ENCODE data around the gene GLT1D1.

Gene GLT1D1

DNA sequence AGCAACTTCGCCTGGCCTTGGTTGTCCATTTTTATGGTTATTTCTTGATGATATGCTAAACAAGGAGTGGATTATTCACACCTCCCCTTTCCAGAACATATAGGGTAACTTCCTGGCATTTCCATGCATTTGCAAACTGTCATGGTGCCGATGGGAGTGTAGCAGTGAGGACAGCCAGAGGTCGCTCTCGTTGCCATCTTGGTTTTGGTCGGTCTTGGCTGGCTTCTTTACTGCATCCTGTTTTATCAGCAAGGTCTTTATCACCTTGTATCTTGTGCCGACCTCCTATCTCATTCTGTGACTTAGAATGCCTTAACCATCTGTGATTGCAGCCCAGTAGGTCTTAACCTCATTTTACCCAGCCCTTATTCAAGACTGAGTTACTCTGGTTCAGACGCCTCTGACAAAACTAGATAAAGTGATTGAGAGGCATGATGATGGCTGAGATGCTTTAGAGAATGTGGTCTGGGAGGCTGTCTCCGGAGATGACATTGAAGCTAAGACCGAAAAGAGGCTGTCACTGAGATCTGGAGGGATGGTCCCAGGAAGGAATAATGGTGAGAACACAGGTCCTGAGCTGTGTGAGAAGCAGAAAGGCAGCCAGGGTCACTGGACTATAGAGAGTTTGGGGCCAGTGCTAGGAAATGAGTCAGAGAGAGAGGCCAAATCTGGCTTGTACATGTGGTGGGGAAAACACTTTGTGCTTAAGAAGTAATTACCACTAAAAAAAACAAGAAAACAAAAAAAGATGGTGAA lies 2.9 kb downstream of the GLT1D1 start:
- no peak for DNase-seq

DNA sequence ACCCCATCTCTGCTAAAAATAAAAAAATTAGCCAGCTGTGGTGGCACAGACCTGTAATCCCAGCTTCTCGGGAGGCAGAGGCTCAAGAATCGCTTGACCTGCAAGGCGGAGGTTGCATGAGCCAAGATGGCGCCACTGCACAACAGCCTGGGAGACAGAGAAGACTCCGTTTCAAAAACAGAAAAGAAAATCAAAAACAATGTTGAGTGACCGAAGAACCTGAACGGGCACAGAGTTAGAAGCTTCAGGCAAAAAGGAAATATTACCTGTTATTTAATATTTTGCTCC lies 3.5 kb downstream of the GLT1D1 start:
- no peak for DNase-seq

DNA sequence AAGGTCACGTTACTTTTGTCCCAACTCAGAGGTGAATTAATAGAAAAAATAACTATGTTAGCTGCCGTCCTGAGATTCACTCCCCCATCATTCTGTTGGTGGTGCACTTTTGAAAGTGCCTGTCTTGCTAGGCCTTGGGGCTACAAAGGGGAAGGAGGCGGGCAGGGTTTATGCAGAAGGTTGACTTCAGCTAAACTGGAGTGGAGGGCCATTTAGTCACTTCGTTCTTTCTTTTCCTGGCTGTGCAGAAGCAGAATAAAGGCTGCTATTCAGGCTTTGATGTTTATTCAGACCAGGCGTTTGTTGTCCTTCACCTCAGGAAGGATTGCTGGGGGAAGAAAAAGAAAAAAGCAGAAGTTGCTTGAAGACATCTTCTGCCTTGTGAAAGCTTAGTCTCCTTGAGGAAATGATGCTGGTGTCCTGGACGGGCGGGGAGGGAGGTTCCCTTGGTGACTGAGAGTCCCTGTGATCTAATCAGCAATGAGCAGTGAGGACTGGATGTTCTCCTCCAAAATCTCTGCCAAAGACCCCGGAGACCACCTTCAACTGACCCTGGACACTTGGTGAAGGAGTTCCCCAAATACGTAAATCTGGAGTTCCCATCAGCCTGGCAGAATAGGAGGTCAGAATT lies 4.0 kb downstream of the GLT1D1 start:
- DNase-seq = no peak

DNA sequence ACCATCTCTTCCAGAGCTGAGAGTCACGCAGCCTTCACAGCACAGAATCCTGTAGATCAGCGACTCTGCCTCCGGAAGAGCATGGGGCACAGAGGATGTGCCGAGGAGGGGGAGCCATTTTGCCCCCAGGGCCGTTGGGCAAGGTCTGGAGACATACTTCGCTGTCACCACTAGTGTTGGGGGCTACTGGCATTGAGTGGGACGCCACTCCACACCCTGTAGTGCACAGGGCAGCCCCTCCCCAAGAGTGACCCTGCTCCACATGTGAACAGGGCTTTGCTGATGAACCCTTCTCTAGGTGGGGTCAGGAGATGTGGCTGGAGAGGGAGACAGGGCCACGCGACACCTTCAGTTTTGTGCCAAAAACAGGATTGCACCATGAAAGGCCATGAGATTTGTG lies 6.0 kb downstream of the GLT1D1 start:
- DNase-seq = no peak

DNA sequence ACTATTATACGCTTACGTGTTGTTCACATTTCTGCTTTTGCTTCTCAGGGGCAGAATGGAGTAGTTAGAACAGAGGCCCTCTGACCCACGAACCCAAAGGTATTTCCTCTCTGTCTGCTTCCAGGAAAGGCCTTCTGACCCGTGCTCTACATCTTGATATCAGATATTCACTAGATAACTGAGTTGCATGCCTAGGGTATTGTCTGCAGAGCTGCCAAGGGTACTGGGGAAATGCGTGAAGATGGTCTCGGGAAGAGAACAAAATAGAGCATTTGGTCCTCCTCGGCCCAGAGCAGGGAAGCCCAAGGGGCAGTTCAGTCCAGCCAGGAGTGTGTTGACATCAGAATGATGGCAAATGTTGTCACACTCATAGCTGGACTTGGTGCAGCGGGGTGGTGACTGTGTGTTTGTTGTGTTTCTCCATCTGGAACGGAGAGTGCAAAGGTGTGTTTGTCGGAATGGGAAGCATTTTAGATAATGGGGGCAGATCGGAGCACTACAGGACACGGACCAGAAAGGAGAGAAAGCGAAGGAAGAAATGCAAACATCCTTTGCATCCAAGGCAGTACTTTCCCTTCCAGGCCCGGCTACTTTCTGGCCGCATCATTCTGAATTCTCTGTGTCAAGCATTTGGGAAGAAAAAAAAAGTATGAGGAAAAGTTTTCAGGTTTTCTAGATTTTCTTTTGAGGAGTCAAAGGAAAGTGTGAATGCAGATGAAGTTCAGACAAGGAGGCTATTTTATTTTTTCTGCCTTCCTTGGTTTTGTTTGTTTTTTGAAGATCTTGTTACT lies 8.1 kb downstream of the GLT1D1 start:
- DNase-seq = no peak

DNA sequence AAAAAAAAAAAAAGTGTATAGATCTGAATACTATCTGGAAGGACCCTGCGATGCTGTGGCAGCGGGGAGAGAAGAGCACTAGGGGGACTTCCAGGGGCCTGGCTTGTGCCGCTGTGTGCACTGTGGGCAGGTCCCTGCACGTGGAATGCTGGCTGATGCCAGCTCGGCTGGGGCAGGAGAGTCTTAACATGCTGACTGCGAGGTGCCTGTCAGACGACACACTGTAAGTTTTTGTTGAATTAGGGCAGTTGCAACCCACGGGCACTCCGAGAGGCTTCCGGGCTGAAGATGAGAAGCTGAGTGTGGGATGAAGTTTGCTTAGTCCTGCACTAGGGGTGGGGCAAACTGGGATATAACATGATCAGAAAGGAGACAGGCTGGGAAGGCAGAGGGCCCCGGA lies 10.7 kb downstream of the GLT1D1 start:
- DNase-seq = no peak

DNA sequence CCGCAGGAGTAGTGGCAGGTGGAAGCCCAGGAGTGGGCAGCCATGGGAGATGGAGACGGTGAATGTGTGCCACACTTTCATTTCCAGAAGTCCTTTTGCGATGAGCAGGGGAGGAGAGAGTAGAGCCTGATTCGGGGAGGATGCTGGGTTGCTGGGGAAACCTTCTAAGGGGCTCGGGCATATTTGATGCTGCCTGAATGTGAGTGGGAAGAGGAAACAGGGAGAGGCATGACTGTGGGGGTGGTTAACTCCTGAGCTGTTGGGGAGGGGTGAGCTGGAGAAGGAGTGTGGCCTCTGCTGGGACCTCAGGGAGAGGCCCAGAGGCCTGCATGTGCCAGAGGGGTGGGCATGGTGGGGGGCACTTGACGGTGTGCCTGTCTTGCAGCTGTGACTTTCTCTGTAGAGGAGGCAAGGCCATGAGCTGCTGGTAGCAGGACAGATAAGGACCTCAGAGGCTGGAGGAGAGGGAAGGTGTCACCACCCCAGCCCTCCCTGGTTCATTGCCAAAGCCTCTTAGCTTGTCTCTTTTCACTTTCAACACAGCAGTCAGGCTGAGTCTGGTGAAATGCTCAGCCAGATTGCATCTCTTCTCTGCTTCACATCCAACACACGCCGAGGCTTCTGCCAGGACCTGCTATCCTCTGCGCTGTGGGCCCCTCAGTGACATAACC lies 11.4 kb downstream of the GLT1D1 start:
- DNase-seq = no peak

DNA sequence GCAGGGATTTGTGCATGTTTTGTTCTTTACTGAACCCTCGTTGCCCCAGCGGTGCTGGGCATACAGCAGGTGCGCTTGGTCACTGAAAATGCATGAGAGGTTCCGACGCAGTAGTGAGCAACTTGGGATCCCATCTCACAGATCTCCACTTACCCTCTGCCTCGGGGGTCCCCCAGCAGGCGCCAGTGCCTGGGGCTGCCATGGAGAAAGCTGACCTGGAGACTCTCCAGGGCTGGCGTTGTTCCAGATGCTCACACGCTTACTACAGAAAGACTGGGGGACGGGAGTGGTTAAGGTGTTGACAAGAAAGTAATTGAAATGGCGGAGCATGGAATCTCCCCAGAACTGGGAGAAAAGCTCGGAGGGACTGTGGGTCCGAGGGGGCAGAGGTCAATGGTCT lies 14.2 kb downstream of the GLT1D1 start:
- no peak for DNase-seq

DNA sequence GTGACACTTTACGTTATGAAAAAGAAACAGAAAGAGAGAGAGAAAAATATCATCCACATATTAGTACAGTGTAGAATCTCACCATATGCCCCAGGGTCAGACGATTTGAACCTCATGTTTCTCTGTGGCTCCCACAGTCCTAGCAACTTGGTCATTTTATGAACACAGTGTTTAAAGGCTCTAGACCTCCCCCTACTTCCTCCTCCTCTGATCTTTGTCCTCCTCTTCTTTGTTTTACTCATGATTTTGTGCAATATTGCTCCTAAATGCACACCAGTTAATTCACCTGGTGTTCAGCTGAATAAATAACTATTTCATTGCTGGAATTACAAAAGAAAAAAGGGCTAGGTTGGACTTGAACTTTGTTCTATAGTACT lies 18.2 kb downstream of the GLT1D1 start:
- DNase-seq = no peak

DNA sequence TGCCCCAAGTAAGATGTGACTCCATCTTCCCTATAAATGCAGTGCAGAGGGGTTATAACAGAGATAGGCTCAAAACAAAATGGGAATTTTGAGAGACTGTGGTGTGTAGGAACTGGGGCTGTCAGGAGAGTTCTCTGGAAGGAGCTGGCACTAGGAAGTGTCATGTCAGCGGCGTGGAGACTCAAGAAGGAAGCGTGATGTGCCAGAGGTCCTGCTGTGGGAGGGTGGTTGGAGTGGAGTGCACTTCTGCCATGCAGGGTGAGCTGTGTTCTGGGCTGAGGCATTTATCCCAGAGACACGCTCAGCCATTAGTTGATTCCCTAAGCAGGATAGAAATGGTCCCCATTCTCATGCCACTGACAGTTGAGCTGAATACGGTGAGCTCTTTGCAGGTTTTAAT lies 19.0 kb downstream of the GLT1D1 start:
- DNase-seq = no peak

DNA sequence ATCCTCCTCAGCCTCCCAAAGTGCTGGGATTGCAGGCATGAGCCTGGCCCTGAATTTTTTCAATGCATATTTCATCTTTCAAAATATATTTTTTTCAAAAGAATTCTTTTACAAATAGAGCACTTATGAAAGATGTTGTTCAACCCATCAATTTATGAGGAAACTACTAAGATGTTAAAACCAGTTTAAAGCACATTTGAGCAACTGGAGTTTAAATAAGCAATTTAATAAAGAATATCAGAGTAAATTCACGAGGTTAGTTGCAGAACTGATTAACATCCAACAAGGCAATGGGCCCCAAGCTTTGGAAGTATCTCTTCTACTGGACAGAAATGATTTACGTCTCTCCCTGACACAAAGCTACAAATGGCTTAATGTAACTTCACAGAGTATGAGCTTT lies 23.3 kb downstream of the GLT1D1 start:
- no peak for DNase-seq

DNA sequence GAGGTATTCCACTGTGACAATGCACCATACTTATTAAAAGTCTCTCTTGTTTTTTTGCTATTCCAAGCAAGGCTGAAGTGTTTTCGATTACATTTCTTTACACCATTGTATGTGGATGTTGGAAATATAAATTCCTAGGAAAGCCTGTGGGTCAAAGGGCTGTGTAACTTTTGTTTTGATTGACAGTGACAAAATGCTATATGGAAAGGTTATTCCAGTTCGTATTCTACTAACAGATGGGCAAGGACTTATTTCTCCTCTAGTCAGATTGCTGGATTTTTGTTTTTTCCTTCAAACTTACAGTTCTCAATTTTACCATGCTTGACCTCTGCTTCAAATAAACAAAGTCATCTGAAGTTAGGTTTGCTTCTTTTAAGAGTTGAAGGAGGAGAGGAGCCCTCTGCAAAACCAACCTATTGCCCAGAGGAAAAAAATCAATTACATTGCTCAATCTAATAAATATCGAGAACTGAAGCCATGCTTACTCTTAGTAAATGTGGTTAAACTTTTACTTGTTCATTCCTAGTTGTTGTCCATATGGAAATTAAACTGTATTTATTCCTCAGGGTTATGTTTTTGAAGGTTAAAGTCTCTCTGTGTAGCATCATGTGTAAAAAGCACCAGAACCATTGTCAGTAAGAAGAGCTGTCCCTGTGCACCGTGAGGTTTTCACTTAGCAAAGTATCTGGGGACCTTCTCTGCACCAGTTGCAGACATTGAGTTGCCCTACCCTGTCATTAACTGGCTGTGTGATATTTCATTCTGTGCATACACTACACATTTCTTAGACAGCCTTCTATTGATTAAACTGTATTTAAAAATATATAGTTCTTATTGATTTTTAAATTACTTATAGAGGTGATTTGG lies 26.9 kb downstream of the GLT1D1 start:
- no peak for DNase-seq

DNA sequence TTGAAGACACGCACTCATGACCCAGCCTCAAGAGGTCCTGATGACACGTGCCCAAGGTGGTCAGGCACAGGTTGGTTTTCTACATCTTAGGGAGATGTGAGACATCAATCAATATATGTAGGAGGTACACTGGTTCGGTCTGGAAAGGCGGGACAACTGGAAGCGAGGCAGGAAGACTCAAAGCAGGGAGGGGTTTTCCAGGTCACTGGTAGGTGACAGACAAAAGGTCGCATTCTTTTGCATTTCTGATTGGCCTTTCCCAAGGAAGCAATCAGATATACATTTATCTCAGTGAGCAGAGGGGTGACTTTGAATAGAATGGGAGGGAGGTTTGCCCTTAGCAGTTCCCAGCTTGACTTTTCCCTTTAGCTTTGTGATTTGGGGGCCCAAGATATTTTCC lies 38.6 kb downstream of the GLT1D1 start:
- DNase-seq = no peak

DNA sequence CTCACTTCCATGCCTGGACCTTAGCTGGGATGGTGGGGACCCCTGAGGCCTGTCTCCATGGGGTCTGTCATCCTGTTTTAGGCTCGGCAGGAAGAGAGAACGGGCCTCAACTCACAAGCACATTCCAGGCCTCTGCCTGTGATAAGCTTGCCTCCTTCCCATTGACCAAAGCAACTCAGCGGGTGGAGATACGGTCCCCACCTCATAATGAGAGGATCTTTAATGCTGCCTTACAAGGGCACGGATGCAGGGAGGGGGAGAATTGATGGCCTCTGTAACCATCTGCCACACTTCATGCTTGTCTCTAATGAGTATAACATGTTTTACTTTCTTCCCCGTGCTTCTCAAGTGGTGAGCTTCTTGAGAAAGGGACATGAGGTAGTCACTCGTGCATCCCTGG lies 50.0 kb downstream of the GLT1D1 start:
- no peak for DNase-seq

DNA sequence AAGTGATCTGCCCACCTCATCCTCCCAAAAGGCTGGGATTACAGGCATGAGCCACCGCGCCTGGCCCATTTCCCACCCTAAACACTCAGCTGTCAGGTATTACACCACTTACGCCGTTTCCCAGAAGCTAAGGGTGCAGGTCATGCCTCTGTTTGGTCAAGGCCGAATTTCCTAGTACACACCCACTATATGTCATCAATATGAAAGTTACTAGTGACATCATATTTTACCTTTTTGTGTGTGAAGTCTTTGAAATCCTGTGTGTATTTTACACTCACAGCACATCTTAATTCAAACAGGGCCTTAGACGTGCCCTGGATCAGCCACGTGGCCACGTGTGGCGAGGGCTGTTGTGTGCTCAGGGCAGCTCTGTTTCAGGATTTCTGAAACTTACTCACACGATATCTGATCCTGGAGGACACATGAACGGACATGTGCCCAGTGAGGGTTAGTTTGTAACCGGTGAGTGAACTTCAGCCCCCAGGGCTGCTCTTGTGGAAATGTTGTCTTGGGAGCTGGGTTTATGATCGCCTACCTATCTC lies 51.8 kb downstream of the GLT1D1 start:
- no peak for DNase-seq

DNA sequence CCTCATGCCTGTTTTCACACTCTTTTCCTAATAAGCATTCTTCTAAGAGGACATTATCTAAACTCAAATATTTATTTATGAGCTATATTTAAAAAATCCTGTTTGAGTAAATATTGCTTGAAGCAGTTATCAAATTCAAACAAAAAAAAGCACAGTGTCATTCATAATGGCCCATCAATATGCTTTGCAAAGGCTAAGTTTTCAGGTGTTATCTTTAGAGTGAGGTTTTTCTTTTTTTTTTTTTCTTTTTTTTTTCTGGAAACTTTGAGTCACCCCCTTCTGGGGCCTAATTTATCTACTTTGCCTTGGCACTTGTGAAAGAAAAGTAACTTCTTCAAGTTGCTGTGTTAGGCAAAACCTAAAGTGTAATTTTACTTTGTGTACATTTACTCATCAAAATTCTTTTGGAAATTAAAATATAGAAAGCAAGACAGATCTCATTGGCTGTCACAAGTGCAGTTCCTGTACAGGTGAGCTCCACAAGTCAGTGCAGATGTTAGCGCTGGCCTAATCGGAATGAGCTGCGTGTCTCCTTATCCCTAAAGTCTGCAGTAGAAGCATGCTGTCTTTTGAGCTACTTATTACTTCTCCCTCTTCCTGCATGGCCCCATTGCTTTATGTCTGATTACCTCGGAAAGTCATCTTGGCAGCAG lies 53.3 kb downstream of the GLT1D1 start:
- DNase-seq = no peak

DNA sequence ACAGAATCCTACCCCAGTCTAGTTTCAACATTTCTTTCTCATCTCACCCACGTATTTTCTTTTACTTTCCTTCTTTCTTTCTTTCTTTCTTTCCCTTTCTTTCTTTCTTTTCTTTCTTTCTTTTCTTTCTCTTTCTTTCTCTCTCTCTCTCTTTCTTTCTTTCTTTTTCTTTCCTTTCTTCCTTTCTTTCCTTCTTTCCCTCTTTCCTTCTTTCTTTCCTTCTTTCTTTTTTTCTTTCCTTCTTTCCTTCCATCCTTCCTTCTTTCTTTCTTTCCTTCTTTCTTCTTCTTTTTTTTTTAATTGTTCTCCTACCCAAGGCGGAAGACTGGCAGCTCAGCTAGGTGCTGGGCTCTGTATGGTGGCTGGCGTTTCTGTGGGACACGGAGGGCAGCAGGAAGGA lies 55.0 kb downstream of the GLT1D1 start:
- DNase-seq = no peak

DNA sequence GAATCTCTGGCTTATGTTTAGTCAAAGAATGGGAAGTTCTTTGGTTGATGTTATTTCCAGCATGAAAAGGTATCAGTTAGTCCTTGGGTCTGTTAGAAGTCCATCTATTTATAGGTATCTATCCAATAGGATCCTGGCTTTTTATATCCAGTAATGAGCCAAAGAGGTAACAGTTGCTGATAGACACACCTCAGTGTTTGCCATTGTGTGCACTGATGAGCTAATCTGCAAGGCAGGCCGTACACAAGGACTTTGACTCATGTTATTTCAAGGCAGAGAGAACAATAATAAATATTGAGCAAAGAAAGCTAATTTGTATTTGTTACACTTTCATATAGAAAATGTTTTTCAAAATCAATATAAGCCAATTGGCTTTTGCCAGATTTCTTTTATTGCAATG lies 56.4 kb downstream of the GLT1D1 start:
- DNase-seq = no peak

DNA sequence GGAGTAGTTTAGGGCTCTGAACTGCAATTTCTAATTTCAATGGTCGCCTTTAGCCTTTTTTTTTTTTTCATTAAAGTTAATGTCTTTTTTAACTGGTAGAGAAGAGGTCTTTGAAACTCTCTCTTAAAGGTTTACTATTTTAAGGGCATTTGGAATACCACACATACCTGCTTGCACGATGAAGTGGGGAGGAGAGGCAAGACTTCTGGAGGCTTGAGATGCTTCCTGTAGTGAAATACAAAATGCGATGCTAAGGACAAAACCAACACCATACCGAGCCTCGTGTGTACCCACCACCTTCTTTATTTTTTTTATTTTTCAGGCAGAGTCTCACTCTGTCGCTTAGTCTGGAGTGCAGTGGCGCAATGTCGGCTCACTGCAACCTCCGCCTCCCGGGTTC lies 57.4 kb downstream of the GLT1D1 start:
- DNase-seq = no peak

DNA sequence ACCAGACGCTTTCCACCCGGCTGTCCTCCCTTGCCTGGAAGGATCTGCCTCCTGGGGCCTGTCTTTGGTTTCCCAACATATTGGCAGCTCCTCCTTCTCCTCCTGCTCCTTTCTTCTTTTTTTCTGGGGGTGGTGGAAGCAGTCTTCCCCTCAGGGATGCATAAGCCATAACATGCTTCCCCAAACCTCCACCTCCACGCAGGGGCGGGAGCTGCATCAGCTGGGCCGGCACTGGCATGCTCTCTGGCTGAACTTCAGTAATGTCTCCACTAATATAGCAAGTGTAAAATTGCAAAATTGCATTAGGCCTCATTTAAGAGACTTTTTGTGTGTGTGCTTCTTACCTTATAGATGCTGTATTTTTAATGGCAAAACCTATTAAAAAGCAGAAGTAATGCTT lies 58.6 kb downstream of the GLT1D1 start:
- DNase-seq = no peak

DNA sequence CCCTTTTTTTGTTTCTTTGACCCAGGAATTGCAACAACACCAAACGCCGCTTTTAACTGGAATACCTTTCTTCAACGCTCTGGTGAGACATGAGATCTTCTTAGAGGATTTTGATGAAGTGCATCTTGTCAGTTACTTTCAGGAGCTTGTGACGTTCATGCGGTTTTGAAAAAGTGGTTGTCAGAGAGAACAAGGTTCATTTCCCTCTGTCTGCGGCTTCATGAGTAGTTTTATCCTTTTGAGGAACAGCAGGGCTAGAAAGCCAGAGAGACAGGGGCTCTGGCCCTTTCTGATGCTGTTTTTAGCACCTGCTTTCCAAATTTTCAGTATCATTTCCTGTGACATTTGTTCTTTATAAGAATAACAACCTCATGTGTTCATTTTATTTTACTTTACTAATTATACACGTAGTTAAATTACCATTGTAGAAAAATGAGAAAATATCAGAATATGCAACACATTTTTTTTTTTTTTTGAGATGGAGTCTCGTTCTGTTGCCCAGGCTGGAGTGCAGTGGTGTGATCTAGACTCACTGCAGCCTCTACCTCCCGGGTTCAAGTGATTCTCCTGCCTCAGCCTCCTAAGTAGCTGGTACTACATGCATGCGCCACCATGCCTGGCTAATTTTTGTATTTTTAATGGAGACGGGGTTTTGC lies 61.8 kb downstream of the GLT1D1 start:
- DNase-seq = no peak

DNA sequence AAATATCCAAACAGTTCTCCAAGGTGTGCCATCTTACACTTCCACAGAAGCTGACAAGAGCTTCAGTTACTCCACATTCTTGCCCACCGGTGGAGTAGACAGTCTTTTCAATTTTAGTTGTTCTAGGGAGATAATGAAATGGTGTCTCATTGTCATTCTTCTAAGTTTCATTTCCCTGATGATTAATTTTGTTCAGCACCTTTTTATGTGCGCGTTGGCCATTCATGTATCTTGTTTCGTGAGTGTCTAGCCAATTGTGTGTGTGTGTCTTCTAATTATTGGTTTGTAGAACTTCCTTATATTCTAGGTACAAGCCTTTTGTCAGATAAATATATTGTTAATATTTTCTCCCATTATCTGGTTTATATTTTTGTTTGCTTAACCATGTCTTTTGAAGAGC lies 63.1 kb downstream of the GLT1D1 start:
- no peak for DNase-seq

Data from kidney glomerular epithelial cell (primary cell).